PC-9 (cell line): ENCODE measurements around the gene NLRP11. TPM values are rescaled to one million over a fixed set of nuclear protein-coding genes. Genes with fewer than 3 reads are reported as not detected.
A peak's percentile ranks its signal among the peaks of the same experiment; 100 is the strongest.

Experiments
- BruUV-seq: library from RNA; stranded (reverse); fragments of 400-500 nt; replicated peaks from 2 replicates; lab custom pipeline; 2021; lab: Mats Ljungman, UMichigan
- CTCF ChIA-PET: fragments of 300-600 bp; sonication (Branson Sonifier 250); formaldehyde crosslinking; loops from one replicate; lab custom pipeline; 2022; ENCODE audit warnings: antibody characterized with exemption; lab: Charles Lee
- POLR2A ChIA-PET: fragments of 300-600 bp; sonication (Branson Sonifier 250); formaldehyde crosslinking; loops from one replicate; lab custom pipeline; 2022; ENCODE audit warnings: antibody characterized with exemption; ENCODE audit not compliant: unreplicated experiment; lab: Charles Lee
- DNase-seq, 2 experiments: peaks; one replicate each; pipeline versions ENCODE4 v3.0.0 to v3.0.0-alpha.2; 2015 to 2022; ENCODE audit warnings: mixed read lengths in 1 of 2
- H2AFZ ChIP-seq: fragments of 200-600 bp; sonication (generic); 2 replicates; pipeline ENCODE4 v1.8.1; 2017; ENCODE audit warnings: antibody characterized with exemption
- H3F3A ChIP-seq: fragments of 200-600 bp; sonication (generic); 2 replicates; pipeline ENCODE4 v1.8.1; 2017; ENCODE audit warnings: antibody characterized with exemption, mild to moderate bottlenecking, low read depth; ENCODE audit not compliant: insufficient read depth
- H3K27ac ChIP-seq: fragments of 200-600 bp; sonication (generic); 2 replicates; pipeline ENCODE4 v1.6.1; 2016; ENCODE audit warnings: mixed run types
- H3K27me3 ChIP-seq: fragments of 200-600 bp; sonication (generic); 2 replicates; pipeline ENCODE4 v1.6.1; 2016; ENCODE audit warnings: low read depth, mixed run types; ENCODE audit not compliant: insufficient read depth
- H3K36me3 ChIP-seq: fragments of 200-600 bp; sonication (generic); 2 replicates; pipeline ENCODE4 v1.6.1; 2016; ENCODE audit warnings: low read depth, mixed run types
- H3K4me1 ChIP-seq: fragments of 200-600 bp; sonication (generic); replicated peaks from 2 replicates; pipeline ENCODE4 v1.6.1; 2016; ENCODE audit warnings: mixed run types; ENCODE audit not compliant: insufficient read depth
- H3K4me2 ChIP-seq: fragments of 200-600 bp; sonication (generic); 2 replicates; pipeline ENCODE4 v1.6.1; 2017; ENCODE audit warnings: mixed run types
- H3K4me3 ChIP-seq: fragments of 200-600 bp; sonication (generic); 2 replicates; pipeline ENCODE4 v1.6.1; 2016; ENCODE audit warnings: mixed run types
- H3K79me2 ChIP-seq: fragments of 200-600 bp; sonication (generic); 2 replicates; pipeline ENCODE4 v1.6.1; 2017; ENCODE audit warnings: low read depth, mixed run types
- H3K9me2 ChIP-seq: fragments of 200-600 bp; sonication (generic); 2 replicates; pipeline ENCODE4 v1.8.1; 2017; ENCODE audit warnings: mild to moderate bottlenecking; ENCODE audit not compliant: insufficient read depth
- H3K9me3 ChIP-seq: fragments of 200-600 bp; sonication (generic); 2 replicates; pipeline ENCODE4 v1.8.1; 2016; ENCODE audit warnings: low read depth; ENCODE audit not compliant: insufficient read depth
- H4K20me1 ChIP-seq: fragments of 200-600 bp; sonication (generic); 2 replicates; pipeline ENCODE4 v1.8.1; 2017; ENCODE audit not compliant: insufficient read depth
- EZH2 ChIP-seq: fragments of 200-600 bp; sonication (generic); IDR thresholded peaks from 2 replicates; pipeline ENCODE4 v1.8.0; 2017; ENCODE audit warnings: antibody characterized with exemption, low read depth
- intact Hi-C: fragments of 100-400 bp; cut with micrococcal nuclease; formaldehyde crosslinking; loops from one replicate; pipeline ENCODE4 v1.10.0; 2022; ENCODE audit not compliant: unreplicated experiment
- total RNA-seq: library from RNA; stranded (reverse); gene quantifications from 2 replicates; pipeline ENCODE4 v1.2.3, GENCODE V29; 2021
- TF ChIP-seq, protein P1 (sequence below): fragments of 200-600 bp; sonication (generic); conservative IDR thresholded peaks from 2 replicates; pipeline ENCODE4 v1.6.1; 2017; ENCODE audit warnings: mixed run types, antibody characterized with exemption, mild to moderate bottlenecking, moderate library complexity

NLRP11 gene
- total RNA-seq, 1 experiment from 2014 or later: not detected

DNA sequence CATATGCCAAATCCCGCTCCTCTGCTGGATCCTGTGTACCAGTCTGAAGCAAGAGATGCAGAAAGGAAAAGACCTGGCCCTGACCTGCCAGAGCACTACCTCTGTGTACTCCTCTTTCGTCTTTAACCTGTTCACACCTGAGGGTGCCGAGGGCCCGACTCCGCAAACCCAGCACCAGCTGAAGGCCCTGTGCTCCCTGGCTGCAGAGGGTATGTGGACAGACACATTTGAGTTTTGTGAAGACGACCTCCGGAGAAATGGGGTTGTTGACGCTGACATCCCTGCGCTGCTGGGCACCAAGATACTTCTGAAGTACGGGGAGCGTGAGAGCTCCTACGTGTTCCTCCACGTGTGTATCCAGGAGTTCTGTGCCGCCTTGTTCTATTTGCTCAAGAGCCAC lies 26.6 kb upstream of the NLRP11 start:
- intact Hi-C loops: no loop called here
- H3K4me3 ChIP-seq: no peak overlapping the region
- POLR2A ChIA-PET: no interaction called here
- BruUV-seq: no TSS peak
- H3K4me2 ChIP-seq: no peak overlapping the region
- H3K79me2 ChIP-seq: no peaks in the 10 kb centered on the region
- H3F3A ChIP-seq: no peaks in the 10 kb centered on the region
- TF ChIP-seq, protein P1, sequence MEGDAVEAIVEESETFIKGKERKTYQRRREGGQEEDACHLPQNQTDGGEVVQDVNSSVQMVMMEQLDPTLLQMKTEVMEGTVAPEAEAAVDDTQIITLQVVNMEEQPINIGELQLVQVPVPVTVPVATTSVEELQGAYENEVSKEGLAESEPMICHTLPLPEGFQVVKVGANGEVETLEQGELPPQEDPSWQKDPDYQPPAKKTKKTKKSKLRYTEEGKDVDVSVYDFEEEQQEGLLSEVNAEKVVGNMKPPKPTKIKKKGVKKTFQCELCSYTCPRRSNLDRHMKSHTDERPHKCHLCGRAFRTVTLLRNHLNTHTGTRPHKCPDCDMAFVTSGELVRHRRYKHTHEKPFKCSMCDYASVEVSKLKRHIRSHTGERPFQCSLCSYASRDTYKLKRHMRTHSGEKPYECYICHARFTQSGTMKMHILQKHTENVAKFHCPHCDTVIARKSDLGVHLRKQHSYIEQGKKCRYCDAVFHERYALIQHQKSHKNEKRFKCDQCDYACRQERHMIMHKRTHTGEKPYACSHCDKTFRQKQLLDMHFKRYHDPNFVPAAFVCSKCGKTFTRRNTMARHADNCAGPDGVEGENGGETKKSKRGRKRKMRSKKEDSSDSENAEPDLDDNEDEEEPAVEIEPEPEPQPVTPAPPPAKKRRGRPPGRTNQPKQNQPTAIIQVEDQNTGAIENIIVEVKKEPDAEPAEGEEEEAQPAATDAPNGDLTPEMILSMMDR: no peak
- TF ChIP-seq EZH2: 0 out of 2 replicates have a peak, but pooled peaks have one; percentile 5
- CTCF ChIA-PET: no interaction called here
- no peaks in the 10 kb centered on the region for H3K9me2 ChIP-seq
- H3K27ac ChIP-seq: no peak overlapping the region
- no peaks in the 10 kb centered on the region for H3K4me1 ChIP-seq
- peak in 1 of 2 experiments; percentile 32 for DNase-seq
- H3K27me3 ChIP-seq: peaks cover 94% of the 10 kb centered on the region
- H3K9me3 ChIP-seq: no peaks in the 10 kb centered on the region
- H2AFZ ChIP-seq: no peak overlapping the region
- H4K20me1 ChIP-seq: no peaks in the 10 kb centered on the region
- no peaks in the 10 kb centered on the region for H3K36me3 ChIP-seq

GRCh38 chr19:55857974-55858373 lies 26.2 kb upstream of the NLRP11 start:
- H3K9me2 ChIP-seq: no peaks in the 10 kb centered on the region
- TF ChIP-seq, protein P1: no peak
- TF ChIP-seq EZH2: 0 out of 2 replicates have a peak, but pooled peaks have one; percentile 31
- H3F3A ChIP-seq: no peaks in the 10 kb centered on the region
- peaks cover 94% of the 10 kb centered on the region for H3K27me3 ChIP-seq
- H3K4me2 ChIP-seq: no peak overlapping the region
- no TSS peak for BruUV-seq
- no peaks in the 10 kb centered on the region for H3K4me1 ChIP-seq
- H3K36me3 ChIP-seq: no peaks in the 10 kb centered on the region
- no peaks in the 10 kb centered on the region for H3K9me3 ChIP-seq
- H3K27ac ChIP-seq: no peak overlapping the region
- ChIA-PET POLR2A (no interaction called here), CTCF (no interaction called here)
- no peaks in the 10 kb centered on the region for H3K79me2 ChIP-seq
- peak in 1 of 2 experiments; percentile 34 for DNase-seq
- intact Hi-C loops: no loop called here
- H3K4me3 ChIP-seq: no peak overlapping the region
- no peak overlapping the region for H2AFZ ChIP-seq
- H4K20me1 ChIP-seq: no peaks in the 10 kb centered on the region

- H3K4me2 ChIP-seq: no peak overlapping the region
- CTCF ChIA-PET: interaction anchor here (0.6 kb wide), 1 partner anchor 1172 kb away, joined by 3 read pairs; no protein-coding TSS in a partner anchor
- no peak for TF ChIP-seq EZH2
- TF ChIP-seq, protein P1: no peak
- 0 out of 2 replicates have a peak, but pooled peaks cover 2% of the 10 kb centered on the region for H3K9me3 ChIP-seq
- H3K79me2 ChIP-seq: no peaks in the 10 kb centered on the region
- no peak overlapping the region for H3K27ac ChIP-seq
- intact Hi-C loops: no loop called here
- peaks cover 93% of the 10 kb centered on the region for H3K27me3 ChIP-seq
- no TSS peak for BruUV-seq
- no peaks in the 10 kb centered on the region for H4K20me1 ChIP-seq
- POLR2A ChIA-PET: interaction anchor here (0.6 kb wide), 1 partner anchor 322 kb away, joined by 5 read pairs; no protein-coding TSS in a partner anchor
- no peaks in the 10 kb centered on the region for H3K9me2 ChIP-seq
- no peaks in the 10 kb centered on the region for H3K36me3 ChIP-seq
- peak in 1 of 2 experiments; percentile 32 for DNase-seq
- no peak overlapping the region for H3K4me3 ChIP-seq
- no peak overlapping the region for H2AFZ ChIP-seq
- H3F3A ChIP-seq: no peaks in the 10 kb centered on the region
- H3K4me1 ChIP-seq: no peaks in the 10 kb centered on the region
These were observed 25.4 kb upstream of the NLRP11 start for GRCh38 chr19:55857149-55857548.
